Sigmoid colon (tissue), 3 donors: Measurements from ENCODE around the gene CLTRN.

Source experiments
- POLR2A ChIP-seq, 2 donors: fragments of 450-650 bp; IDR thresholded peaks; one replicate each; pipeline ENCODE4 v1.6.1; 2016; ENCODE audit warnings: antibody characterized with exemption in 2 of 2, mild to moderate bottlenecking in 2 of 2, moderate library complexity in 2 of 2
- TF ChIP-seq, protein P1 (sequence below), 4 experiments: fragments of 450-650 bp in 3 of 4; fragments of 200-600 bp in 1 of 4; IDR thresholded peaks; one replicate each; pipeline ENCODE4 v1.5.1; 2016 to 2019; ENCODE audit warnings: antibody characterized with exemption in 4 of 4, mild to moderate bottlenecking in 3 of 4, moderate library complexity in 2 of 4

GRCh38 chrX:15680401-15680800 is 15.8 kb upstream of the CLTRN start:
- TF ChIP-seq, protein P1, sequence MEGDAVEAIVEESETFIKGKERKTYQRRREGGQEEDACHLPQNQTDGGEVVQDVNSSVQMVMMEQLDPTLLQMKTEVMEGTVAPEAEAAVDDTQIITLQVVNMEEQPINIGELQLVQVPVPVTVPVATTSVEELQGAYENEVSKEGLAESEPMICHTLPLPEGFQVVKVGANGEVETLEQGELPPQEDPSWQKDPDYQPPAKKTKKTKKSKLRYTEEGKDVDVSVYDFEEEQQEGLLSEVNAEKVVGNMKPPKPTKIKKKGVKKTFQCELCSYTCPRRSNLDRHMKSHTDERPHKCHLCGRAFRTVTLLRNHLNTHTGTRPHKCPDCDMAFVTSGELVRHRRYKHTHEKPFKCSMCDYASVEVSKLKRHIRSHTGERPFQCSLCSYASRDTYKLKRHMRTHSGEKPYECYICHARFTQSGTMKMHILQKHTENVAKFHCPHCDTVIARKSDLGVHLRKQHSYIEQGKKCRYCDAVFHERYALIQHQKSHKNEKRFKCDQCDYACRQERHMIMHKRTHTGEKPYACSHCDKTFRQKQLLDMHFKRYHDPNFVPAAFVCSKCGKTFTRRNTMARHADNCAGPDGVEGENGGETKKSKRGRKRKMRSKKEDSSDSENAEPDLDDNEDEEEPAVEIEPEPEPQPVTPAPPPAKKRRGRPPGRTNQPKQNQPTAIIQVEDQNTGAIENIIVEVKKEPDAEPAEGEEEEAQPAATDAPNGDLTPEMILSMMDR (IDR thresholded peaks at IDR 0.05), result no peak
- TF ChIP-seq POLR2A (IDR thresholded peaks at IDR 0.05), result no peak
